ENCODE data around the gene RPUSD3.

DNA sequence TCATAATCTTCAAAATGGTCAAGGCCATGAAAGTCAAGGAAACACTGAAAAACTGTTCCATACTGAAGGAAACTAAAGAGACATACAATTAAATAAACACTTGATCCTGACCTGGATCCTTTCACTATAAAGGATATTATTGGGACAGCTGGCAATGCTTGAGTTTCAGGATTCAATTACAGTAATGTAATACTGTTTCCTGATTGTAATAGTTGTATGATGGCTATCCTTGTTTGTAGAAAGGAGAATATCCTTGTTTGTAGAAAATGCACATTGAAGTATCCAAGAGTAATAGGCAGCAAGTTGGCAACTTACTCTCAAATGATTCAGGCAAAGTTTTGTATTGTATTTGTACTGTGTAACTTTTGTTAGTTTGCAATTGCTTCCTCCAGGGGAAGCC lies 31.6 kb upstream of the RPUSD3 start:
- TF ChIP-seq, protein P1, sequence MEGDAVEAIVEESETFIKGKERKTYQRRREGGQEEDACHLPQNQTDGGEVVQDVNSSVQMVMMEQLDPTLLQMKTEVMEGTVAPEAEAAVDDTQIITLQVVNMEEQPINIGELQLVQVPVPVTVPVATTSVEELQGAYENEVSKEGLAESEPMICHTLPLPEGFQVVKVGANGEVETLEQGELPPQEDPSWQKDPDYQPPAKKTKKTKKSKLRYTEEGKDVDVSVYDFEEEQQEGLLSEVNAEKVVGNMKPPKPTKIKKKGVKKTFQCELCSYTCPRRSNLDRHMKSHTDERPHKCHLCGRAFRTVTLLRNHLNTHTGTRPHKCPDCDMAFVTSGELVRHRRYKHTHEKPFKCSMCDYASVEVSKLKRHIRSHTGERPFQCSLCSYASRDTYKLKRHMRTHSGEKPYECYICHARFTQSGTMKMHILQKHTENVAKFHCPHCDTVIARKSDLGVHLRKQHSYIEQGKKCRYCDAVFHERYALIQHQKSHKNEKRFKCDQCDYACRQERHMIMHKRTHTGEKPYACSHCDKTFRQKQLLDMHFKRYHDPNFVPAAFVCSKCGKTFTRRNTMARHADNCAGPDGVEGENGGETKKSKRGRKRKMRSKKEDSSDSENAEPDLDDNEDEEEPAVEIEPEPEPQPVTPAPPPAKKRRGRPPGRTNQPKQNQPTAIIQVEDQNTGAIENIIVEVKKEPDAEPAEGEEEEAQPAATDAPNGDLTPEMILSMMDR (IDR thresholded peaks at IDR 0.05; ENCODE audit: low read length) = no peak
- TF ChIP-seq EZH2 (IDR thresholded peaks at IDR 0.05; ENCODE audit: borderline replicate concordance, low read length) = no peak
